Neural cell (in vitro differentiated cells): ENCODE measurements around the gene CCDC124. TPM values are rescaled to one million over a fixed set of nuclear protein-coding genes. Genes with fewer than 3 reads are reported as not detected.

Source experiments
- H2AFZ ChIP-seq: fragments of 200-600, 300-800 bp; sonication (generic), shearing (Covaris generic); 2 replicates; pipeline ENCODE4 v1.6.0; 2014; ENCODE audit warnings: low read depth, mild to moderate bottlenecking, antibody characterized with exemption, low read length, moderate library complexity
- H3F3A ChIP-seq: fragments of 200-600 bp; shearing (Covaris generic); 2 replicates; pipeline ENCODE4 v1.6.1; 2016; ENCODE audit warnings: mild to moderate bottlenecking, moderate library complexity, mixed read lengths, antibody characterized with exemption, low read length; ENCODE audit not compliant: insufficient read depth, poor library complexity, severe bottlenecking
- H3K27ac ChIP-seq: fragments of 200-600, 300-800 bp; sonication (generic), shearing (Covaris generic); 2 replicates; pipeline ENCODE4 v1.5.1; 2014; ENCODE audit warnings: mild to moderate bottlenecking, low read length, moderate library complexity
- H3K27me3 ChIP-seq: fragments of 300-800, 200-600 bp; sonication (generic), shearing (Covaris generic); 2 replicates; pipeline ENCODE4 v1.6.0; 2014; ENCODE audit warnings: mild to moderate bottlenecking, low read depth, low read length, moderate library complexity; ENCODE audit not compliant: insufficient read depth
- H3K36me3 ChIP-seq: fragments of 300-800, 200-600 bp; sonication (generic), shearing (Covaris generic); 2 replicates; pipeline ENCODE4 v1.5.1; 2014; ENCODE audit warnings: mild to moderate bottlenecking, antibody characterized with exemption, low read length, moderate library complexity; ENCODE audit not compliant: insufficient read depth
- H3K4me2 ChIP-seq: fragments of 300-800, 200-600 bp; sonication (generic), shearing (Covaris generic); 2 replicates; pipeline ENCODE4 v1.6.0; 2014; ENCODE audit warnings: mild to moderate bottlenecking, low read length
- H3K4me3 ChIP-seq: fragments of 300-800, 200-600 bp; sonication (generic), shearing (Covaris generic); 2 replicates; pipeline ENCODE4 v1.5.1; 2014; ENCODE audit warnings: mild to moderate bottlenecking, low read length, moderate library complexity
- H3K79me2 ChIP-seq: fragments of 200-600 bp; shearing (Covaris generic); replicated peaks from 2 replicates; pipeline ENCODE4 v1.6.0; 2014; ENCODE audit warnings: mild to moderate bottlenecking, low read length, moderate library complexity; ENCODE audit not compliant: insufficient read depth
- H3K9ac ChIP-seq: fragments of 300-800, 200-600 bp; sonication (generic), shearing (Covaris generic); 2 replicates; pipeline ENCODE4 v1.6.1; 2016; ENCODE audit warnings: mild to moderate bottlenecking, low read length, mixed read lengths
- H3K9me2 ChIP-seq: fragments of 200-600 bp; shearing (Covaris generic); 2 replicates; pipeline ENCODE4 v1.6.1; 2016; ENCODE audit warnings: mild to moderate bottlenecking, low read length, mixed read lengths; ENCODE audit not compliant: insufficient read depth
- H3K9me3 ChIP-seq: fragments of 200-600, 300-800 bp; sonication (generic), shearing (Covaris generic); 2 replicates; pipeline ENCODE4 v1.6.1; 2016; ENCODE audit warnings: mild to moderate bottlenecking, mixed run types, low read length, moderate library complexity, mixed read lengths
- H4K20me1 ChIP-seq: fragments of 200-600 bp; shearing (Covaris generic); 2 replicates; pipeline ENCODE4 v1.6.1; 2016; ENCODE audit warnings: mild to moderate bottlenecking, mixed run types; ENCODE audit not compliant: insufficient read depth
- EP300 ChIP-seq: fragments of 450-650 bp; conservative IDR thresholded peaks from 2 replicates; pipeline ENCODE4 v1.6.1; 2014; ENCODE audit warnings: antibody characterized with exemption, mild to moderate bottlenecking, moderate library complexity; ENCODE audit not compliant: poor library complexity, severe bottlenecking
- EZH2 ChIP-seq: fragments of 200-600, 300-800 bp; shearing (Covaris generic), sonication (generic); IDR thresholded peaks from 2 replicates; pipeline ENCODE4 v1.6.1; 2014; ENCODE audit warnings: antibody characterized with exemption, low read length, borderline replicate concordance, mild to moderate bottlenecking; ENCODE audit not compliant: insufficient read depth, poor library complexity, severe bottlenecking
- MXI1 ChIP-seq: fragments of 450-650 bp; conservative IDR thresholded peaks from 2 replicates; pipeline ENCODE4 v1.6.1; 2014; ENCODE audit warnings: antibody characterized with exemption, mild to moderate bottlenecking; ENCODE audit not compliant: poor library complexity, severe bottlenecking
- POLR2AphosphoS5 ChIP-seq: IDR thresholded peaks from 2 replicates; pipeline ENCODE4 v1.6.1; 2012
- RAD21 ChIP-seq: fragments of 450-650 bp; conservative IDR thresholded peaks from 2 replicates; pipeline ENCODE4 v1.6.1; 2014; ENCODE audit warnings: antibody characterized with exemption, mild to moderate bottlenecking, moderate library complexity
- SMC3 ChIP-seq: fragments of 450-650 bp; conservative IDR thresholded peaks from 2 replicates; pipeline ENCODE4 v1.6.1; 2014; ENCODE audit warnings: antibody characterized with exemption, mild to moderate bottlenecking, moderate library complexity; ENCODE audit not compliant: poor library complexity
- TAF1 ChIP-seq: IDR thresholded peaks from 2 replicates; pipeline ENCODE4 v1.6.1; 2012; ENCODE audit warnings: low read depth
- polyA plus RNA-seq: library from polyadenylated mRNA; depleted of rRNA; stranded (reverse); fragments of >200 nt; gene quantifications from 2 replicates; pipeline ENCODE4 v1.2.3, GENCODE V29; 2014
- TF ChIP-seq, protein P1 (sequence below): fragments of 450-650 bp; IDR thresholded peaks from 2 replicates; pipeline ENCODE4 v1.5.1; 2014; ENCODE audit warnings: antibody characterized with exemption, mild to moderate bottlenecking, moderate library complexity; ENCODE audit not compliant: poor library complexity, severe bottlenecking
- TF ChIP-seq, protein P2 (sequence below): IDR thresholded peaks from 2 replicates; pipeline ENCODE4 v1.6.1; 2012; ENCODE audit warnings: borderline replicate concordance

CCDC124 gene
- polyA plus RNA-seq, 1 donor from 2014 or later, result 31.0 TPM

DNA sequence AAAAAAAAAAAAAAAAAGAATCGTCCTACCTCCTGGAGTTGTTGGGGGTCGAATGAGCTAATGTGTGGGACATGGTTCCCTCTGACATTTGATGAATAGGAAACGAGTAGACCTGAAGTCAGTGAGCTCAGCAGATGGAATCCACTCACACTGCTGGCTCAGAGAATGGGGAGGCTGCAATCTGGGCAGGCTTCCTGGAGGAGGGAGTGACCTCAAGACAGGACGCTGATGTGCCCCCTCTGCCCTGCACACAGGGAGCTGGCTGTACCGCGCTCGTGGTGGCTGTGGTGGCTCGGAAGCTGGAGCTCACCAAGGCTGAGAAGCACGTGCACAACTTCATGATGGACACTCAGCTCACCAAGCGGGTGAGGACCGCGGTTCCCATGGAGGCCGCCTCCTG is 55.3 kb downstream of the CCDC124 start:
- Histone ChIP-seq H3K9ac (no peak overlapping the region), H3F3A (no peaks in the 10 kb centered on the region), H3K9me3 (no peaks in the 10 kb centered on the region), H3K79me2 (no peaks in the 10 kb centered on the region), H3K9me2 (no peaks in the 10 kb centered on the region), H3K27ac (no peak overlapping the region), H3K4me3 (no peak overlapping the region), H4K20me1 (no peaks in the 10 kb centered on the region), H2AFZ (no peak overlapping the region), H3K4me2 (no peak overlapping the region), H3K36me3 (no peaks in the 10 kb centered on the region), H3K27me3 (no peaks in the 10 kb centered on the region)
- no peak for TF ChIP-seq SMC3
- TF ChIP-seq, protein P1, sequence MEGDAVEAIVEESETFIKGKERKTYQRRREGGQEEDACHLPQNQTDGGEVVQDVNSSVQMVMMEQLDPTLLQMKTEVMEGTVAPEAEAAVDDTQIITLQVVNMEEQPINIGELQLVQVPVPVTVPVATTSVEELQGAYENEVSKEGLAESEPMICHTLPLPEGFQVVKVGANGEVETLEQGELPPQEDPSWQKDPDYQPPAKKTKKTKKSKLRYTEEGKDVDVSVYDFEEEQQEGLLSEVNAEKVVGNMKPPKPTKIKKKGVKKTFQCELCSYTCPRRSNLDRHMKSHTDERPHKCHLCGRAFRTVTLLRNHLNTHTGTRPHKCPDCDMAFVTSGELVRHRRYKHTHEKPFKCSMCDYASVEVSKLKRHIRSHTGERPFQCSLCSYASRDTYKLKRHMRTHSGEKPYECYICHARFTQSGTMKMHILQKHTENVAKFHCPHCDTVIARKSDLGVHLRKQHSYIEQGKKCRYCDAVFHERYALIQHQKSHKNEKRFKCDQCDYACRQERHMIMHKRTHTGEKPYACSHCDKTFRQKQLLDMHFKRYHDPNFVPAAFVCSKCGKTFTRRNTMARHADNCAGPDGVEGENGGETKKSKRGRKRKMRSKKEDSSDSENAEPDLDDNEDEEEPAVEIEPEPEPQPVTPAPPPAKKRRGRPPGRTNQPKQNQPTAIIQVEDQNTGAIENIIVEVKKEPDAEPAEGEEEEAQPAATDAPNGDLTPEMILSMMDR, result no peak
- no peak for TF ChIP-seq POLR2AphosphoS5
- no peak for TF ChIP-seq RAD21
- TF ChIP-seq TAF1, result no peak
- TF ChIP-seq EP300, result no peak
- no peak for TF ChIP-seq MXI1
- TF ChIP-seq, protein P2, sequence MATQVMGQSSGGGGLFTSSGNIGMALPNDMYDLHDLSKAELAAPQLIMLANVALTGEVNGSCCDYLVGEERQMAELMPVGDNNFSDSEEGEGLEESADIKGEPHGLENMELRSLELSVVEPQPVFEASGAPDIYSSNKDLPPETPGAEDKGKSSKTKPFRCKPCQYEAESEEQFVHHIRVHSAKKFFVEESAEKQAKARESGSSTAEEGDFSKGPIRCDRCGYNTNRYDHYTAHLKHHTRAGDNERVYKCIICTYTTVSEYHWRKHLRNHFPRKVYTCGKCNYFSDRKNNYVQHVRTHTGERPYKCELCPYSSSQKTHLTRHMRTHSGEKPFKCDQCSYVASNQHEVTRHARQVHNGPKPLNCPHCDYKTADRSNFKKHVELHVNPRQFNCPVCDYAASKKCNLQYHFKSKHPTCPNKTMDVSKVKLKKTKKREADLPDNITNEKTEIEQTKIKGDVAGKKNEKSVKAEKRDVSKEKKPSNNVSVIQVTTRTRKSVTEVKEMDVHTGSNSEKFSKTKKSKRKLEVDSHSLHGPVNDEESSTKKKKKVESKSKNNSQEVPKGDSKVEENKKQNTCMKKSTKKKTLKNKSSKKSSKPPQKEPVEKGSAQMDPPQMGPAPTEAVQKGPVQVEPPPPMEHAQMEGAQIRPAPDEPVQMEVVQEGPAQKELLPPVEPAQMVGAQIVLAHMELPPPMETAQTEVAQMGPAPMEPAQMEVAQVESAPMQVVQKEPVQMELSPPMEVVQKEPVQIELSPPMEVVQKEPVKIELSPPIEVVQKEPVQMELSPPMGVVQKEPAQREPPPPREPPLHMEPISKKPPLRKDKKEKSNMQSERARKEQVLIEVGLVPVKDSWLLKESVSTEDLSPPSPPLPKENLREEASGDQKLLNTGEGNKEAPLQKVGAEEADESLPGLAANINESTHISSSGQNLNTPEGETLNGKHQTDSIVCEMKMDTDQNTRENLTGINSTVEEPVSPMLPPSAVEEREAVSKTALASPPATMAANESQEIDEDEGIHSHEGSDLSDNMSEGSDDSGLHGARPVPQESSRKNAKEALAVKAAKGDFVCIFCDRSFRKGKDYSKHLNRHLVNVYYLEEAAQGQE, result no peak
- TF ChIP-seq EZH2, result no peak

DNA sequence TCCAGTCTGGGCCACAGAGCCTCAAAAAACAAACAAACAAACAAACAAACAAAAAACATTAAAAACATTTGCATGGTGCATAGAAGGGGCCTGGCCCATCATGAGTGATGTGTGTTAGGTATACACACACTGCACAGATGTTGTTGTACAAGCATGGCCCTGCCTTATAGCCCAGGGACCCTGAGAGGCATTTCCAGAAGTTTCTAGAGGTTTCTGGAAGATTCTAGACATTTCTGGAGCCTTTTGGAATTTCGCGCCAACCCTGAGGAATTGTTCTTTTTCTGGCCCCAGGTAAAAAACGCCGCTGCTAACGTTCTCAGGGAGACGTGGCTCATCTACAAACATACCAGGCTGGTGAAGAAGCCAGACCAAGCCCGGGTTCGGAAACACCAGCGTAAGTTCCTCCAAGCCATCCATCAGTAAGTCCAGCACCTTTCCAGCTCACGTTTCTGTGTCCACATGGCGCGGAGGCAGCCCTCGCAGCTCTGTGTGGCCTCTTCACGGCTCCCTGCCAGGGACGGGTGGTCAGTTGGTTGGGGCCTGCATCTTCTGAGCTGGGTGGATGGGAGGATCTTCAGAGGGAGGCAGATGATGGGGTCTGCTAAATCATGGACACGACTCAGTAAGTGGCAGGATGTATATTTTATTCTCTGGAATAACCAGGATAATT is 56.7 kb downstream of the CCDC124 start:
- TF ChIP-seq TAF1 (no peak), RAD21 (no peak), EP300 (no peak), POLR2AphosphoS5 (no peak), EZH2 (no peak)
- TF ChIP-seq, protein P2, result no peak
- Histone ChIP-seq H3K9me2 (no peaks in the 10 kb centered on the region), H3K36me3 (no peaks in the 10 kb centered on the region)

More for the DNA sequence above, 56.7 kb downstream of the CCDC124 start:
- H3K27me3 ChIP-seq, result no peaks in the 10 kb centered on the region
- H3K9ac ChIP-seq, result no peak overlapping the region
- no peak overlapping the region for H3K4me3 ChIP-seq
- no peaks in the 10 kb centered on the region for H3F3A ChIP-seq
- no peak overlapping the region for H3K27ac ChIP-seq
- H3K79me2 ChIP-seq, result no peaks in the 10 kb centered on the region
- no peak overlapping the region for H2AFZ ChIP-seq
- H4K20me1 ChIP-seq, result no peaks in the 10 kb centered on the region
- H3K4me2 ChIP-seq, result no peak overlapping the region
- no peaks in the 10 kb centered on the region for H3K9me3 ChIP-seq
